22Rv1 (cell line): ENCODE measurements around the gene PCED1B.
"Not testable (repeated sequence)": the region's sequence is repeated elsewhere in the genome, so short reads cannot be mapped to it uniquely, and the experiment has no call there.

Experiments
- H3K27ac ChIP-seq: fragments of 450-650 bp; 2 replicates; pipeline ENCODE4 v1.5.1; 2017
- ZFX ChIP-seq: fragments of 450-650 bp; IDR thresholded peaks from 2 replicates; pipeline ENCODE4 v1.6.1; 2017; ENCODE audit warnings: antibody characterized with exemption, borderline replicate concordance
- TF ChIP-seq, protein P1 (sequence below): fragments of 450-650 bp; IDR thresholded peaks from 2 replicates; pipeline ENCODE4 v1.5.1; 2017; ENCODE audit warnings: mild to moderate bottlenecking

Gene PCED1B

DNA sequence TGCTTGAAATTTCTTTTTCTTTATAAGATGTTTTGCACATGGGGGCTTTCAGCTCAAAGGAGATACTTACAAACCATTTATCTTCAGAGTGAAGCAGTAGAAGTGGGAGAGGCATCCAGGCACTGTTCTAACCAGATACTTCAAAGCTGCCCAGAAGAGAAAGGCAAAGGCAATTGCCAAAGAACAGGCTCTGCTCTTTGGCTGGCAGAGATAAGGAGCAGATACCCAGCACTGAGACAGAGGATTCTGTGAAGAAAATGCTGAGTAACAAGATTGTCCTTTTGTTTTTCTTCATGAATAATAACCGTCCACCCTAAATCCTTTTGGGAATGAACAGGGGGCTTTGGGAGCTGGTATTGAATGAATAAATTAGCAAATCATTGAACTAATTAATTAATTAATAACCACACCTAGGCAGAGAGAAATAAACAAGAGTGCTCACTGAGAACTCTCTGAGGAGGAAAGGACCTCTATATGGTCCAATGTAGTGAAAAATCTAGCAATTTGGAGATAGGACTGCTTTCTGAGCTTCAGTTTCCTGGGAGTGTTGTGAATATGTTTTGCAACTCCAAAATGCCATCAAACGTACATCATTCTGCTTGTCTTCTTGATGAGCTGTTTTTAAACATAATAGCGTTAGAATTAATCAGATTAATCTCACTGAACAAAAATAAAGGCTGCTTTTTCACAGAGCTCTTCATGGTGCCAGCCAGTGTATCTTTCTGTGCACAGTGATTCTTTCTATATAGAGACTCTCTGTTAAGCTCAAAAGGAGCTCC, 193.2 kb downstream of the PCED1B start:
- no peak overlapping the region for H3K27ac ChIP-seq
- TF ChIP-seq ZFX, result no peak
- TF ChIP-seq, protein P1, sequence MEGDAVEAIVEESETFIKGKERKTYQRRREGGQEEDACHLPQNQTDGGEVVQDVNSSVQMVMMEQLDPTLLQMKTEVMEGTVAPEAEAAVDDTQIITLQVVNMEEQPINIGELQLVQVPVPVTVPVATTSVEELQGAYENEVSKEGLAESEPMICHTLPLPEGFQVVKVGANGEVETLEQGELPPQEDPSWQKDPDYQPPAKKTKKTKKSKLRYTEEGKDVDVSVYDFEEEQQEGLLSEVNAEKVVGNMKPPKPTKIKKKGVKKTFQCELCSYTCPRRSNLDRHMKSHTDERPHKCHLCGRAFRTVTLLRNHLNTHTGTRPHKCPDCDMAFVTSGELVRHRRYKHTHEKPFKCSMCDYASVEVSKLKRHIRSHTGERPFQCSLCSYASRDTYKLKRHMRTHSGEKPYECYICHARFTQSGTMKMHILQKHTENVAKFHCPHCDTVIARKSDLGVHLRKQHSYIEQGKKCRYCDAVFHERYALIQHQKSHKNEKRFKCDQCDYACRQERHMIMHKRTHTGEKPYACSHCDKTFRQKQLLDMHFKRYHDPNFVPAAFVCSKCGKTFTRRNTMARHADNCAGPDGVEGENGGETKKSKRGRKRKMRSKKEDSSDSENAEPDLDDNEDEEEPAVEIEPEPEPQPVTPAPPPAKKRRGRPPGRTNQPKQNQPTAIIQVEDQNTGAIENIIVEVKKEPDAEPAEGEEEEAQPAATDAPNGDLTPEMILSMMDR, result no peak

DNA sequence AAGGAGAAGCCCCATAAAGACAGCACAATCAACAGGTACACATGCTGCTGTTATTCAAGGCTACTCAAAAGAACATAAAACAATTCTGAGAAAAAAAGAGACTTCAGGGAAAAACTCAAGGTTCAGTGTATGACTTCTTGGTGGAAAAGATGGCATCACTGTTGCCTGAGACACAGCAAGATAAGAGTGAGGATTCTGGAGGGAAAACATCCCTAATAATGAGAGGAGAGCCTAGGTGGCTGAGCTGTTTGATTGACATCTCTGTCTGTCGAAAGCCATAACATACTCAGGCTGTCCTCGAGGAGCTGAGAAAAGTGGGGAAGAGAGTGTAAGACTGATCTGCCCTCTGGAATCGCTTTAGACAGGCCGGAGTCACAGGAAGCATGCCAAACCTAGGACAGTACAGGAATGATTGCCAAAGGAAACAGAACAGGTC, 193.8 kb downstream of the PCED1B start:
- no peak for TF ChIP-seq ZFX
- TF ChIP-seq, protein P1, result no peak
- no peak overlapping the region for H3K27ac ChIP-seq

DNA sequence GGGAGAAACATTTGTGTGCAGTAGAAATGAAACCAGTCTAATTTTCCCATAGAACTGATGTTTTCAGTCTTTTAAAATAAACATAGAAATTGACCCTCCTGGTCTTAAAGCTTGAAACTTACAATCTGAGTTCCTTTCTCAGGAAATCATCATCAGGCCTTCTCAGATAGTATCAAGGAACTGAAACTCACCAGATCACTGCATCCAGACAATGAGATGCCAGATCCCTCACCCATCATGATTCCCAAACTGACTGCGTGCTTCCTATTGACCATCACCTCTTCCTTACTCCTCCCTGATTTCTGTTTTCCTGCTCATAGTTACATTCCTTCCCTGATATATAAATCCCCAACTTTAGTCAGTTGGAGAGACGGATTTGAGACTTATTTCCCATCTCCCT, 195.3 kb downstream of the PCED1B start:
- TF ChIP-seq, protein P1, result no peak
- TF ChIP-seq ZFX, result no peak
- H3K27ac ChIP-seq, result no peak overlapping the region

DNA sequence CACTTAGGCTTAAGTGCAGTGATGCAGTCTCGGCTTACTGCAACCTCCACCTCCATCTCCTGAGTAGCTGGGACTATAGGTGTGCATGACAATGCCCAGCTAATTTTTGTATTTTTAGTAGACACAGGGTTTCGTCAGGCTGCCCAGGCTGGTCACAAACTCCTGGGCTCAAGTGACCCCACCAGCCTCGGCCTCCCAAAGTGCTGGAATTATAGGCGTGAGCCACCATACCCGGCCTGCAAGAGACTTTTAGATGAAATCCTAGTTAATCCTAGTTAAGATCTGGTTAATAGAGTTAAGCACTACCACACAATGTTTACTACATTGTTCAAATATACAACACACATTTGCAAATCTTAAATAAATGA, 196.8 kb downstream of the PCED1B start:
- no peak overlapping the region for H3K27ac ChIP-seq
- TF ChIP-seq, protein P1, result no peak
- no peak for TF ChIP-seq ZFX

DNA sequence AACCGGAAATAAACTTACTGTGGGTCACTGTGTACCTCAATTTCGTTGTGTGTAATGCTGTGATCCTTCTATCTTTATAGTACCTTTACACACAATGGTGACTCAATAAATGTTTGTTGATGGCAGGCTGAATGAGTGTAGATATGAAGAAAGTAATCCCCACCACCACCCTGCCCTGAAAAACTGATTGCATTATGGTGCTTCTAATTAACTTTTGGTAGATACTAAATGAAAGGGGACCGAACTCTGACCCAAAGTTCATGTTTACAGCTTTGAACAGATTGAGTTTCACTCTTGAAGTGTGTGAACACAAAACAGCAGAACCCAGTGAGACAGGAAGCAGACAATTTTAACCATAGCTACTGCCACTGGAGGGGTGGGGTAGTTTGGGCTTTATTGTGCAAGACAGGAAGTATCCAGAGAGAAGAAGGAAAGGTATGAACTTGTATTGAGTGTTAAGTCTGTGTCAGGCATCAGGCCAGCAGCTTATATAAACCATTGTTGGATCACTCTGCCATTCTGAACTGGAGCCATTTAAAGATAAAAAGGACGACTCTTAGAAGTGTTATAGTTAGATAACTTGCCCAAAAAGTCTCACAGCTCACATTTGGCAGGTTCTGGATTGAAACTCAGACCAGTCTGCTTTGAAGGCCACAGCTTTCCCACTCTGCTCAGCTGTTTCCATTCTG, 197.3 kb downstream of the PCED1B start:
- TF ChIP-seq ZFX, result no peak
- TF ChIP-seq, protein P1, result no peak
- H3K27ac ChIP-seq, result no peak overlapping the region

DNA sequence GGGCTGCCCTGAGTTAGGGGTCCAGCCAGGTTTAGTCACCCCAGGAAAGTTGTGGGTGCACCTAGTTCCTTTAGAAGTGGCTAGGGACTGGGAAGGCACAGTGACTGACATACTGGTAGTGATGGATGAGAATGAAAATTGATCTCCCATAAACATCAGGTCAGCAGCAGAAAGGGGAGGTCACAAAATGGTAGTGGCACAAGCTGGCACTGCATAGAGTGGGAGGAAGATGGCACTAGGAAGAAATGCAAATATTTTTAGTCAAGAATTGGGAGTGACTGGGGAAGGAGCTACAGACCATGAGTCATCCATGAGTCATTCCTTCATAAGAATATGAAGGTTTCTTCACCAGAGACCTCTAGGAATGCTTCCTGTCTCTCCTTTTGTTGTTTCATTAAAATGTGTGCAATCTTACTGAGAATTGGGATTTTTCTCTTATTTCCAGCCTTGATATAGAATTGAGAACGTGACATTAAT, 198.6 kb downstream of the PCED1B start:
- H3K27ac ChIP-seq, result no peak overlapping the region
- TF ChIP-seq, protein P1, result no peak
- TF ChIP-seq ZFX, result no peak

DNA sequence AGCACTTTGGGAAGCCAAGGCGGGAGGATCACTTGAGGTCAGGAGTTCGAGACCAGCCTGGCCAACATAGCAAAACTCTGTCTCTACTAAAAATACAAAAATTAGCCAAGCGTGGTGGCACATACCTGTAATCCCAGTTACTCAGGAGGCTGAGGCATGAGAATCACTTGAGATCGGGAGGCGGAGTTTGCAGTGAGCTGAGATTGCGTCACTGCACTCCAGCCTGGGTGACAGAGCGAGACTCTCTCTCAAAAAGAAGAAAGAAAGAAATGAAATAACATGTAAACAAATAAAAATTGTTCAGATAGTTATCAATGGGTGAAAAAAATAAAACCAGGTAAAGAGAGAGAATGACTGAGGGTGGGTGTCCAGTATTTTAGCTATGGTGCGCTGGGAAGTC, 200.3 kb downstream of the PCED1B start:
- H3K27ac ChIP-seq, result not testable (repeated sequence)
